GM21717 (cell line): ENCODE data around the gene KNL1.
"Not testable (repeated sequence)": the region's sequence is repeated elsewhere in the genome, so short reads cannot be mapped to it uniquely, and the experiment has no call there.

Experiments
- ATAC-seq: cut with Tn5 transposase; IDR thresholded peaks from one replicate; pipeline ENCODE4 v1.9.1; 2021; ENCODE audit warnings: mild to moderate bottlenecking, moderate library complexity; ENCODE audit not compliant: unreplicated experiment

The KNL1 gene

GRCh38 chr15:40593588-40594428 is at the start of gene KNL1:
Gene KNL1 (plus strand): TSS chr15:40594249. CDS start chr15:40602932, 8,683 bp downstream.
- ATAC-seq = peak; percentile 65

DNA sequence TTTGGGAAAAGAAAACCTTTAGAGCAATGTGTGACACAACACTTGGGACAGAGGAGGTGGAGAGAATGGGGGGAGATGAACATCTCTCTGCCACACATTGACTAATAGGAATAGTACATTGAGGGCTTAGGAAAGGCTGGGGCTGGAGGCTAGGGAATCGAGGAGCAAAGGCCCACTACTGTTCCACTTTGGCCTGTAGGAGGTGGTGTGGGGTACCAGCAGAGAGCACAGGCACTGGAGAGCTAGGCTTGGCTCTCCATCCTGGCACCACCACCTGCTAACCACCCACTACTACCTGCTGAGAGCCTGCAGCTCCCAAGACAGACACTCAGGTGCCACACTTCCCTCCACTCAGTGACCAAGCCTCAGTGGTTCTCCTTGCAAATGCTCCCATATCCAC is 48.6 kb upstream of the KNL1 start:
- ATAC-seq = no peak

DNA sequence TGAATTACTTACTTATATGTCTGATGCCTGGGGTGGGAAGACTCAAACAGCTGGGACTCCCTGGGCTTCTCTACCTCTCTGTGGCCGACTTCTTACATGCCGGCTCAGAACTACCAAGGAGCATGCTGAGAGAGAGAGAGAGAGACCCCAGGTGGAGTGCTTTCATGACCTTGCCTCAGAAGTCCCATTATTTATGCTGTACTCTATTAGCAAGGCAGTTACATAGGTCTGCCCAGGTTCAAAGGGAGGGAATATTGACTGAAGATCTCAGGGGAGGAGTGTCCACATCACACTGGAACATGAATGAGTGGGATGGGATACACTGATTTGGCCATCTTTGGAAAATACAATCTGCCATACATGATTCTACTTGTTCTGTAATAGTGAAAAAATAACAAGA is 45.4 kb upstream of the KNL1 start:
- no peak for ATAC-seq

DNA sequence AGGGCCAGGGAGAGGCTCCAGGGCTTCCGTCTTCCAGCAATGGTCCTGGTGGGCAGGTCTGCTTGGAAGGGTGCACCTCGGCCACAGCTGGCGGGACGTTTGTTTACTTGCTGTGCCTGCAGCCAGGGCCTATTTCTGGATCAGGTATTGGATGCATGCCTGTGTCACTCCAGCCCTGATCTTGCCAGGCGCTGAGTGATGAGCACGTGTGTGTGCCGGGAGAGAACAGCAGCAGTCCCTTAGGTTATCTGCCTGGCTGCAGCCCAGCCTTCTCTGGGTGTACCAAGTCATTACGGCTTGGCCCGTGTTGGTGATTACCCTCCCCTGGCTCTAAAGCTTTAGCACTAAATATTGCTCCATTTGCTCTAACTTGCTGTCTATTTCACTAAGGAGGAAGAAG is 44.2 kb upstream of the KNL1 start:
- no peak for ATAC-seq

- peak; percentile 66 for ATAC-seq
Observed at GRCh38 chr15:40550341-40551037, 43.6 kb upstream of the KNL1 start.

GRCh38 chr15:40554161-40554525 is 39.9 kb upstream of the KNL1 start:
- ATAC-seq = no peak

DNA sequence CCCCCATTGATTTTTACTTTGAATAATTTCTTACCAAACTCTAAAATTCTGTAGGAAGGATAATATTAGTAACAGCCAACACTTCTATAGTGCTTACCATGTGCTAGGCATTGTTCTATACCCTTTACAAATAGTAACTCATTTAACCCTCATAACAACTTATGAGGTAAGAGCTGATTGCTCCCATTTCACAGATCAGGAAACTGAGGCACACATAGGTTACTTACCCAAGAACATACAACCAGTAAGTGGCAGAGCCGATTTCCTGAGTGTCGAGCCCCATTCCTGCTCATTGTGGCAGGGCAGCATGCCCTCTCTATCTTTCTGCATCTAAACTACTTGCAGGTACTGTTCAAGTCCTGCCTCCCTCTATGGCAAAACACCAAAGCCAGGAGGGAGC is 38.2 kb upstream of the KNL1 start:
- ATAC-seq = no peak

- no peak for ATAC-seq
Observed at GRCh38 chr15:40558952-40559742, 34.9 kb upstream of the KNL1 start.

DNA sequence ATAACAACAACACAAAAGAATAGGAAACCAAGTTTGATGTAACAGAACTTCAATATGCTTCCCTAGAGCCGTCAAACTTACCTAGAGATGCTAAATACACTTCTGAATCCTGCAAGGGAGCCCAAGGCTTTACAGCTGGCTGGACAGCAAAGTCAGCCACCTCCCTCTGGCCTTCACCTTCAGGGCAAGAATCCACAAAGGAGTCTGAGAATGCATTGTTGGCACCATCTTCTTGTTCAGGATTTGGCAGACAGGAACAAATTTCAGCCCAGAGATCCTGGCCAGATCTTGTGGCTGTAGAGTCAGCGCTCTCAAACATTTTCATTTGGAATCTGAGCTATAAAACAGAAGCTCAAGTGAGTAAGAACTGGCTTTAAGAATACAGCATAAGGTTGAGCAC is 31.4 kb upstream of the KNL1 start:
- ATAC-seq = no peak

DNA sequence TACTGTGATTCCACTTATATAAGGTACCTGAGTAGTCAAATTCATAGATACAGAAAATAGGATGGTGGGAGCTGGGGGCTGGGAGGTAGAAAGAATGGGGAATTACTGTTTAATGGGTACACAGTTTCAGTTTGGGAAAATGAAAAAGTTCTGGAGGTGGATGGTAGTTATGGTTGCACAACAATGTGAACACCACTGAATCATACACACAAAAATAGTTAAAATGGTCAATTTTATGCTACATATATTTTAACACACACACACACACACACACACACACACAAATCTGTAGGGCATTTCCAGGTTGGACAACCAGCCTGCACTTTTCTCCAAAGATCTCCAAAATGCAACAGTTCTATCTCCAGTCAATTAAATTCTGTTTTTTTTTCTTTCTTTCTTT is 30.6 kb upstream of the KNL1 start:
- no peak for ATAC-seq

GRCh38 chr15:40564591-40565332 is 29.3 kb upstream of the KNL1 start, which contains the start of gene CCDC32:
Gene CCDC32 (minus strand): TSS chr15:40565042. CDS start chr15:40563015, 2,027 bp downstream.
- peak; percentile 90 for ATAC-seq

DNA sequence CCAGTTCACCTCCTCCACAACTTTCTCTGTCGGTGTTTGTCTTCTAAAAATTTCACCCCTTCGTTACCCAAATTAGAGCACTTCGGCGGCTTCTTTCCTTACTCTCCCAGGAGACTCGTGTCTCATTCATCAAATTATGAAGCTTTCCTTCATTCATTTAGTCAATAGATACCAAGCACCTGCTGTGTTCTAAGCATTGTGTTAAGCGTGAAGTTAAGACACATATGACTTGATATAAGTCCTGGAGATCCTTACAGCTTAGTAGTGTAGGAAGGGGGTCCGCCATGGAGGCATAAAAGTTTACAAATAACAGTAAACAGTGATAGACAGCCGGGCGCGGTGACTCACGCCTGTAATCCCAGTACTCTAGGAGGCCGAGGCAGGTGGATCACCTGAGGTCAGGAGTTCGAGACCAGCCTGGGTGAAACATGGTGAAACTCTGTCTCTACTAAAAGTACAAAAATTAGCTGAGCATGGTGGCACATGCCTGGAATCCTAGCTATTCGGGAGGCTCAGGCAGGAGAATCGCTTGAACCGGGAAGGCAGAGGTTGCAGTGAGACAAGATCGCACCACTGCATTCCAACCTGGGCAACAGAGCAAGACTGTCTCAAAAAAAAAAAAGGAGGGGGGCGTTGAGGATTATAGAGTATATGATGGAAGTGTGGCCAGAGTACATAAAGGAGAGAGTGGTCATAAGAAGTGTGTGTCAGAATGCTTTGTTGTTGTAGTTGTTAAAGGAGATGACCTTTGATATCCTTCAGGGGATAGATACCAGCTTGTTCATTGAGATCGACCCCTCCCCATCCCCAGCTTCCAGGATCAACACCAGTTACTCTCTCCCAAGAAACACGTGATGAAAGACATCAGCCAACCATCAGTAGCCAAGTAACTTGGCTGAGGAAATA is 28.5 kb upstream of the KNL1 start:
- no peak for ATAC-seq

DNA sequence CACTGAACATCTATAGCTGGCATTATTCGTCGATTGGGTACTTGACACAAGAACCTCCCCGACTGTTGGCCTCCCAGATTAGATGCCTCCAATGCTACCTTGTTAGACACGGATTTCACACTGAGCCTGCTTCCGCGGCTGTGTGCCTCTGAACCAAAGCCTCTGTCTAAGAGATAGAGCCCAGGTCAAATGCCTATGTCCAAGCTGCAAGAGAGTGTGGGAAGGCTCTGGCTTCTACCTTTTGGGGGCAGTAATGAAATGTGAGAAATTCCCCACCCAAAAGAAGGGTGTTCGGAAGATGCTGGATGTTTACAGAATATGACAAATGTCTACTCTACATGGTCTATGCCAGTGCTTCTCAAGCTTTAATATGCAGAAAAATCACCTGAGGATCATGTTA is 26.9 kb upstream of the KNL1 start:
- ATAC-seq = no peak

GRCh38 chr15:40569129-40569953 is 24.7 kb upstream of the KNL1 start, which contains the start of gene RPUSD2:
Gene RPUSD2 (plus strand): TSS chr15:40569299. CDS start chr15:40569338, 39 bp downstream.
- no peak for ATAC-seq

- ATAC-seq = no peak
Observed at GRCh38 chr15:40575113-40575512, 18.9 kb upstream of the KNL1 start.

DNA sequence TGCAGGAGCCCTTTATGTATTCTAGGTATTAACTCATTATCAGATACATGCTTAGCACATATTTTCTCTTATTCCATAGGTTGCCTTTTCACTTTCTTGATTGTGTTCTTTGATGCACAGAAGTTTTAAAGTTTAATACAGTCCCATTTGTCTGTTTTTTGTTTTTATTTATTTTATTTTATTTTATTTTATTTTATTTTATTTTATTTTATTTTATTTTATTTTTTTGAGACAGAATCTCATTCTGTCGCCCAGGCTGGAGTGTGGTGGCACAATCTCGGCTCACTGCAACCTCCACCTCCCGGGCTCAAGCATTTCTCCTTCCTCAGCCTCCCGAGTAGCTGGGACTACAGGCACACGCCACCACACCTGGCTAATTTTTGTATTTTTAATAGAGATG is 17.1 kb upstream of the KNL1 start:
- ATAC-seq = not testable (repeated sequence)

GRCh38 chr15:40578892-40579291 is 15.2 kb upstream of the KNL1 start:
- ATAC-seq = no peak

DNA sequence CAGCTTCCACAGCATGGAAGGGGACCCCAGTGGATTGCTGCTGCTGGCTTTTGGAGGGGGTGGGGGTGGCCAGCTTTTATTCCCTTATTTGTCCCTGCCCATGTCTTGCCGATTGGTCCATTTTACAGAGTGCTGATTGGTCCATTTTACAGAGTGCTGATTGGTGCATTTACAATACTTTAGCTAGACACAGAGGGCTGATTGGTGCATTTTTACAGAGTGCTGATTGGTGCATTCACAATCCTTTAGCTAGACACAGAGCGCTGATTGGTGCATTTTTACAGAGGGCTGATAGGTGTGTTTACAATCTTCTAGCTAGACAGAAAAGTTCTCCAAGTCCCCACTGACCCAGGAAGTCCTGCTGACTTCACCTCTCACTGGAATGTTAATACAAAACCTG is 12.3 kb upstream of the KNL1 start:
- ATAC-seq = not testable (repeated sequence)
